LoVo (cell line): Measurements from ENCODE around the gene GRIK5.
"Not testable (repeated sequence)": the region's sequence is repeated elsewhere in the genome, so short reads cannot be mapped to it uniquely, and the experiment has no call there.

Experiments
- DNase-seq: peaks from one replicate; pipeline ENCODE4 v3.0.0-alpha.2; 2016; ENCODE audit warnings: low spot score

The GRIK5 gene

GRCh38 chr19:42069619-42070351 is at the start of gene GRIK5:
TSS of gene GRIK5 (minus strand) at chr19:42070206. CDS start at chr19:42065770, 4,436 bp downstream.
- no peak for DNase-seq

GRCh38 chr19:42117076-42117475 is 47.1 kb upstream of the GRIK5 start:
- no peak for DNase-seq

GRCh38 chr19:42116308-42117075 is 46.5 kb upstream of the GRIK5 start:
- no peak for DNase-seq

- no peak for DNase-seq
Observed at GRCh38 chr19:42115705-42116104, 45.7 kb upstream of the GRIK5 start.

GRCh38 chr19:42115219-42115618 is 45.2 kb upstream of the GRIK5 start:
- DNase-seq = no peak

GRCh38 chr19:42114412-42114811 is 44.4 kb upstream of the GRIK5 start:
- no peak for DNase-seq

GRCh38 chr19:42113641-42114348 is 43.8 kb upstream of the GRIK5 start:
- no peak for DNase-seq

GRCh38 chr19:42111811-42112210 is 41.8 kb upstream of the GRIK5 start:
- no peak for DNase-seq

- no peak for DNase-seq
Observed at GRCh38 chr19:42111384-42111783, 41.4 kb upstream of the GRIK5 start.

- no peak for DNase-seq
Observed at GRCh38 chr19:42110658-42111057, 40.7 kb upstream of the GRIK5 start.

- no peak for DNase-seq
Observed at GRCh38 chr19:42109896-42110295, 39.9 kb upstream of the GRIK5 start.

GRCh38 chr19:42108527-42109389 is 38.8 kb upstream of the GRIK5 start:
- DNase-seq = peak; percentile 71

GRCh38 chr19:42105368-42105767 is 35.4 kb upstream of the GRIK5 start:
- no peak for DNase-seq

GRCh38 chr19:42102877-42103276 is 32.9 kb upstream of the GRIK5 start:
- DNase-seq = no peak

GRCh38 chr19:42100241-42100640 is 30.2 kb upstream of the GRIK5 start:
- DNase-seq = not testable (repeated sequence)

GRCh38 chr19:42099336-42099925 is 29.4 kb upstream of the GRIK5 start:
- no peak for DNase-seq

GRCh38 chr19:42098781-42099180 is 28.8 kb upstream of the GRIK5 start:
- no peak for DNase-seq

- DNase-seq = no peak
Observed at GRCh38 chr19:42097461-42097860, 27.5 kb upstream of the GRIK5 start.

- no peak for DNase-seq
Observed at GRCh38 chr19:42096255-42096837, 26.3 kb upstream of the GRIK5 start.

- DNase-seq = no peak
Observed at GRCh38 chr19:42095814-42096230, 25.8 kb upstream of the GRIK5 start.
